LNCaP clone FGC (cell line): ENCODE results near the gene PDGFB.

Experiments
- DNase-seq: peaks from one replicate; pipeline ENCODE4 v3.0.0-alpha.2; 2011; ENCODE audit warnings: low read depth
- H3K4me3 ChIP-seq: 2 replicates; pipeline ENCODE4 v1.5.1; 2011; ENCODE audit warnings: mild to moderate bottlenecking, low read depth, low read length, control low read depth
- TF ChIP-seq, protein P1 (sequence below): IDR thresholded peaks from 2 replicates; pipeline ENCODE4 v1.5.1; 2012; ENCODE audit warnings: mild to moderate bottlenecking; ENCODE audit not compliant: control insufficient read depth, insufficient read depth; ENCODE audit errors: extremely low read depth

Gene PDGFB

DNA sequence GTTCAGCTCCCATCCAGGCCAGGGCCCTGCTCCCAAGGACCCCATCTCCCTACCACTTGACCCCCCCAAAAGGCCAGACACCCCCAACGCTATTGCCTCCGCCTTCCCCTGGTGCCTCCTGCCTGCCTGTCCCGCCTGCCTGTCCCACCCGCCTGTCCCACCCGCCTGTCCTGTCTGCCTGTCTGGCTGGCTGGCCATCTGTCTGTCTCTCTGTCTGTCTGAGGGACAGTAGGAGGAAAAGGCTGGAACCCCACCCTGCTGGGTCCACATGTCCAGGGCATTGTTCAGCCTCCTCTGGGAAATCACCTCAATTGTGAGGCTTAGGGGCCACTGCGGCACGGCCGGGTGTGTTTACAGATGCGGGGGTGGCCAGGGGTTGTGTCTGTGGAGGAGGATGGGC, 67.0 kb downstream of the PDGFB start:
- no peak for DNase-seq
- no peak overlapping the region for H3K4me3 ChIP-seq
- TF ChIP-seq, protein P1, sequence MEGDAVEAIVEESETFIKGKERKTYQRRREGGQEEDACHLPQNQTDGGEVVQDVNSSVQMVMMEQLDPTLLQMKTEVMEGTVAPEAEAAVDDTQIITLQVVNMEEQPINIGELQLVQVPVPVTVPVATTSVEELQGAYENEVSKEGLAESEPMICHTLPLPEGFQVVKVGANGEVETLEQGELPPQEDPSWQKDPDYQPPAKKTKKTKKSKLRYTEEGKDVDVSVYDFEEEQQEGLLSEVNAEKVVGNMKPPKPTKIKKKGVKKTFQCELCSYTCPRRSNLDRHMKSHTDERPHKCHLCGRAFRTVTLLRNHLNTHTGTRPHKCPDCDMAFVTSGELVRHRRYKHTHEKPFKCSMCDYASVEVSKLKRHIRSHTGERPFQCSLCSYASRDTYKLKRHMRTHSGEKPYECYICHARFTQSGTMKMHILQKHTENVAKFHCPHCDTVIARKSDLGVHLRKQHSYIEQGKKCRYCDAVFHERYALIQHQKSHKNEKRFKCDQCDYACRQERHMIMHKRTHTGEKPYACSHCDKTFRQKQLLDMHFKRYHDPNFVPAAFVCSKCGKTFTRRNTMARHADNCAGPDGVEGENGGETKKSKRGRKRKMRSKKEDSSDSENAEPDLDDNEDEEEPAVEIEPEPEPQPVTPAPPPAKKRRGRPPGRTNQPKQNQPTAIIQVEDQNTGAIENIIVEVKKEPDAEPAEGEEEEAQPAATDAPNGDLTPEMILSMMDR = no peak

DNA sequence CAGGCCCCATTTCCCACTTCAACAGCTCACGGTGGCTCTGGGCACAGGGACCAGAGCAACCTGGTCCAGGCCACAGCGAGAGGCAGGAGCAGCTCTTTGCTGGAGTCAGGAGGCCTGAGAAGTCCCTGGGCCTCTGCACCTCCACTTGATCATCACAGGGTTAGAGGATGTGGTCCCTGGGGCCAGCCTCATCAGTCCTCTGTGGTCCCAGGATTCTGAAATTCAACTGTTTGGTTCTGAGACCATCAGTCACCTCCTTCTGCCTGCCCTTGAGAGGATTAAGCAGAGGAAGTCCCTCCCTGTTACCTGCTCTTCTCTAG, 67.4 kb downstream of the PDGFB start:
- no peak overlapping the region for H3K4me3 ChIP-seq
- TF ChIP-seq, protein P1 = no peak
- DNase-seq = no peak

DNA sequence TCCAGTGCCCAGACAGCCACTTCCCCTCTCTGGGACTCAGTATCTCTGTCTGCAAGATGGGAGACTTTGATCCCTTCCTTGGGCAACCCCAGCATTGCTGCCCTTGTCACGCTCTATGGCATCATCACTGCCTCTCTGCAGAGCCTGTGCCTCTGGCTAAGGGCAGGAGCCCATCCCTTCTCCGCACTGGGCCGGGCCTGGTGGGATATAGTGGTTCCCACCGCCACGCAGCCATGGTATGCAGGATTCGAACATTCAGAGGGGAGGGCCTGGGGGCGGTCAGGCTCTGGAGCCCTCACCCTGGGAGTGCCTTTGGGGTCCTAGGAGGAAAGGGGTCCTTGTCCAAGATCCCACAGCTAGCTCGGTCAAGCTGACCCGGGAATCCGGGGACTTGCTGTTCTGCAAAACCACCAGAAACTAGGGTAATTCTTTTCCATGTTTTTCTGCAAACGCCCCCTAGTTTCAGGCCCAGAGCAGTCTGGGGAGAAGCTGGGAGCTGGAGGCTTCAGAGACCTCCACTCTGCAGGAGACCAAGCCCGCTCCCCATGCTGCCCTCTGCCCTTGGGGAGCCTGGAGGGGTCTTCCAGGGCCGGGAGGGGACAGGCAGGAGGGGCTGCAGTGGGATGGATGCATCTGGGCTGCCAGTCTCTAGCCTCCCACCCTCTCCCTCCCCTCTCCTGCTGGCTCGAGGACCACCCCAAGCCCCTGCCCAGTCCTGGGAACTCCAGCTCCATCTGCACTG, 67.9 kb downstream of the PDGFB start:
- DNase-seq = no peak
- no peak overlapping the region for H3K4me3 ChIP-seq

DNA sequence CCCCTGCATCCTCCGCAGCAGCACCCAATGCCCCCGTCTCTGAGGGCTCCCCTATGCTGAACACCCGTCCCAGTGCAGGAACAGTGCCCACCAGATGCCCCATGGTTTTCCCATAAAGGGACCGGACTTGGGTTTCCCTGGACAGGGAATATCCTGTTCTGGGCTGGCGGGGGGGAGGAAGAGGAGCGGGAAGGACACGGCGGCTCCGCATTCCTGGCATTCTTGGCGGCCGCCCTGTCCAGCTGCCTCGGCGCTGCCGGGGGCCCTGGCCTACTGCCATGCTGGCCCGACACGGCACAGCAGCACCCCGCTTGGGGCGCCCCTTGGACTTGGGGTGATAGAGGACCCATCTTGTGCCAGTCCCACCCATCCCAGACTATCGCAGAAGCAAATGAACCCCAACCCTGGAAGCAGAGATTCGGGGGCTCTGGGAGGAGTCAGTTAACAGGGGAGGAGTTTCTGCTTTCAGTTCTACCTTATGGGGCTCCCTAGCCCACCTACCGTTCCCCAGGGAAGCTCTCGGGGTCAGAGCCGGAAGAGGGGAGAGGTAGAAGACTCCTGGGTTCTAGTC, 68.6 kb downstream of the PDGFB start:
- TF ChIP-seq, protein P1 = no peak
- DNase-seq = no peak
- no peak overlapping the region for H3K4me3 ChIP-seq

More for the DNA sequence above, 67.9 kb downstream of the PDGFB start:
- TF ChIP-seq, protein P1 = no peak

DNA sequence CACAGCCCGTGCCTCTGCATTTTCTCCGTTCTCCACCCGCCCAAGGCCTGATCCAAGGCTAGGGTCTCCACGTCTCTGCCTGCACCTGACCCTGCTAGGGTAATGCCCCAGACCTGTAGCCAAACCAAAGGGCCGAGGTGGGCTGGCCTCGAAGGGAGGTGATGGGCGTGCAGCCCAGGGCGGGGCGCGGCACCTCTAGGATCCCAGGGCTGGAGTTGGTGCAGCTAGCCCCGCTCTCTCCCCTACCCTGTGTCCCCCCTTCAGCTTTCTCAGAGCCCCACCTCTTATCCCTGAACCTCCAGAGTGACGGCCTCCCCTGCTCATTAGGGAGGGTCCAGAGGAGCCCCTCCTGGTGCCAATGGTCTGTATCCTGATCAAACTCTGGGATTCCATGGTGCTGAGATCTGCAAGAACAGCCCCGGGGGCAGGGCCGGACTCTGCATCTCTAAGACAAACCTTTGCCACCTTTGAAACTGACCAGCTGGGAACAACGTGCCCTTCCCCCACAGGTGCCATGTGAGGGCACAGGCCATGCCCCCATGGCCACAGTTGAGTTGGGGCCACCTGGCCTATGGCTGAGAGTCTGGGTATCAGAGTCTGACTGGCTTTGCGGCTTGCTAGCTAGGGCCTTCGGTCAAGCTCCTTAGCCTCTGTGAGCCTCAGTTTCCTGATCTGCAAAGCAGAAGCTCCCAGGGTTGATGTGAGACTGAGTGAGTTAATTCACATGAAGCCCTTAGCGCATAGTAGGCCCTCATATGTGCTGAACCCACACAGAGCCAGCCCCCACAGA, 69.2 kb downstream of the PDGFB start:
- no peak overlapping the region for H3K4me3 ChIP-seq
- DNase-seq = no peak
- TF ChIP-seq, protein P1 = no peak

DNA sequence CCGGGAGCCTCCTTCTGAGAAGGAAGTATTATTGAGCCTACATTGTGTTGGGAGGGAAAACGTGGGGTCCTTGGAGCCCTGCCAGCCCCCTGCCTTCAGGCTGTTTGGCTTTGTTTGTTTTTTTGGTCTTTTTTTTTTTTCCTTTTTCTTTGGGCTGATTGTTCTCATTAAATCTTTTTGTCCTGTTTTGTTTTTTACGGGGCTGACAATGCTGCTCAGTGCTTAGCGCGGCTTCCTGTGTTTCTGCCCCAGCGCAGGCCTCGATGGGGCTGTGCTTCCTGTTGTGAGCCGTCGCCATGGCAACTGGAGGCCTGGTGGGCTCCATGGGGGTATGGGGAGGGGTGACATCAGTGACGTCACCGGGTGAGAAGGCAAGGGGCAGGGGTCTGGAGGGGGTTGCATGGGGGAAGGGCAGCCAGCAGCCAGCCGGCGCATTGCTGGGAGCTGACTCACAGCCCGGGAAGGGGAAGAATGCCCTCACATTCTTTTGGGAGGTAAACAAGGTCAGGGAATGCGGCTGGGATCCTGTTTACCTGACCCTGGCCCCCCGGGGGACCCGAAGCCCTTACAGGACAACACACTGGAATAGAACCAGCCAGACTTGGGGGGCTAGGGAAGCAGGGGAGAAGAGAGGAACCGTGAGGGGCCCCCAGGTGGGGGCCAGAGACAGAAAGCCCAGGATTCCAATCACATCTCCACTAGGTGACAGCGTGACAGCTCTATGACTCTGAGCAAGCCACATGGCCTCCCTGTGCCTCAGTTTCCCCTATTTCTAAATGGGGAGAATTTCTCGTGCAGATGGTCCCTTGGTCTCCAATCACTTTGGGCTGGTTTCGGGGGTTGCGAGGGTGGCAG, 70.1 kb downstream of the PDGFB start:
- TF ChIP-seq, protein P1 = no peak
- H3K4me3 ChIP-seq = no peak overlapping the region
- DNase-seq = no peak
